Measurements from ENCODE around the gene PCDHGA11. TPM values are rescaled to one million over a fixed set of nuclear protein-coding genes. Genes with fewer than 3 reads are reported as not detected.
A peak's percentile ranks its signal among the peaks of the same experiment; 100 is the strongest.
"Not testable (repeated sequence)": the region's sequence is repeated elsewhere in the genome, so short reads cannot be mapped to it uniquely, and the experiment has no call there.

PCDHGA11 gene
- total RNA-seq, 1 experiment from 2014 or later = 0.66 TPM

- ChIA-PET POLR2A (ENCODE audit: unreplicated experiment) (no interaction called here), CTCF (no interaction called here)
- no peak for ATAC-seq
- H2AFZ ChIP-seq (ENCODE audit: low read length) = no peak overlapping the region
- no peaks in the 10 kb centered on the region for H3K4me1 ChIP-seq (ENCODE audit: insufficient read depth, low read length)
- H4K20me1 ChIP-seq (ENCODE audit: low read length) = no peaks in the 10 kb centered on the region
- no peaks in the 10 kb centered on the region for H3K9me2 ChIP-seq (replicated peaks; ENCODE audit: low read length)
- no peak overlapping the region for H3K9ac ChIP-seq (ENCODE audit: low read length)
- H3K36me3 ChIP-seq (ENCODE audit: low read depth, low read length) = no peaks in the 10 kb centered on the region
- 0 out of 2 replicates have a peak, but pooled peaks cover 6% of the 10 kb centered on the region for H3K9me3 ChIP-seq (ENCODE audit: low read length)
- no peaks in the 10 kb centered on the region for H3F3A ChIP-seq (ENCODE audit: low read length, unreplicated experiment)
- H3K4me3 ChIP-seq (ENCODE audit: low read length) = no peak overlapping the region
- no peaks in the 10 kb centered on the region for H3K27me3 ChIP-seq (ENCODE audit: low read length)
- no peak overlapping the region for H3K27ac ChIP-seq (ENCODE audit: low read length)
- no peak for DNase-seq
- intact Hi-C loops (cut with micrococcal nuclease) = no loop called here
- no peak overlapping the region for H3K4me2 ChIP-seq (ENCODE audit: low read length)
- H3K79me2 ChIP-seq (ENCODE audit: low read length) = no peaks in the 10 kb centered on the region
- TF ChIP-seq CTCF (conservative IDR thresholded peaks at IDR 0.05; ENCODE audit: low read depth, low read length) (no peak), EZH2 (IDR thresholded peaks at IDR 0.05; ENCODE audit: low read length, unreplicated experiment) (no peak), EZH2phosphoT487 (IDR thresholded peaks at IDR 0.05; ENCODE audit: borderline replicate concordance, low read length) (no peak)
- no TSS peak for BruUV-seq (replicated peaks)
Measured at GRCh38 chr5:141393267-141393666, 27.6 kb upstream of the PCDHGA11 start.

GRCh38 chr5:141394401-141395187 is 26.3 kb upstream of the PCDHGA11 start:
- BruUV-seq (replicated peaks); POLR2A ChIA-PET (ENCODE audit: unreplicated experiment); H3K36me3 ChIP-seq (ENCODE audit: low read depth, low read length); H3K79me2 ChIP-seq (ENCODE audit: low read length); ATAC-seq; H3K9me3 ChIP-seq (ENCODE audit: low read length); H2AFZ ChIP-seq (ENCODE audit: low read length); H3F3A ChIP-seq (ENCODE audit: low read length, unreplicated experiment); H3K9me2 ChIP-seq (replicated peaks; ENCODE audit: low read length); H3K27me3 ChIP-seq (ENCODE audit: low read length); H3K4me2 ChIP-seq (ENCODE audit: low read length); H3K4me3 ChIP-seq (ENCODE audit: low read length); H3K4me1 ChIP-seq (ENCODE audit: insufficient read depth, low read length); CTCF ChIA-PET; H4K20me1 ChIP-seq (ENCODE audit: low read length); H3K27ac ChIP-seq (ENCODE audit: low read length); DNase-seq; H3K9ac ChIP-seq (ENCODE audit: low read length): not testable (repeated sequence)
- intact Hi-C loops (cut with micrococcal nuclease) = loop anchor here (5.0 kb wide), 1 partner anchor 113 kb away; no protein-coding TSS in a partner anchor

- TSS peak; percentile 66 for BruUV-seq (replicated peaks)
- H4K20me1 ChIP-seq (ENCODE audit: low read length); H3K79me2 ChIP-seq (ENCODE audit: low read length); H3K9me3 ChIP-seq (ENCODE audit: low read length); H3K27ac ChIP-seq (ENCODE audit: low read length); H3K4me1 ChIP-seq (ENCODE audit: insufficient read depth, low read length); H3F3A ChIP-seq (ENCODE audit: low read length, unreplicated experiment); H3K36me3 ChIP-seq (ENCODE audit: low read depth, low read length); H3K27me3 ChIP-seq (ENCODE audit: low read length); H3K9me2 ChIP-seq (replicated peaks; ENCODE audit: low read length): not testable (repeated sequence)
- peak within 1 kb of the TSS; percentile 59 for H3K9ac ChIP-seq (ENCODE audit: low read length)
- H3K4me2 ChIP-seq (ENCODE audit: low read length) = peak within 1 kb of the TSS; percentile 70
- TF ChIP-seq CTCF (conservative IDR thresholded peaks at IDR 0.05; ENCODE audit: low read depth, low read length) = peak; percentile 65
- peak within 1 kb of the TSS; percentile 64 for H3K4me3 ChIP-seq (ENCODE audit: low read length)
- intact Hi-C loops (cut with micrococcal nuclease) = loop anchor here (1.0 to 5.0 kb wide), 5 partner anchors 33 to 166 kb away; partner anchors contain the start of gene PCDHGA5
- CTCF ChIA-PET = interaction anchor here (0.6 to 2.4 kb wide), 5 partner anchors 19 to 163 kb away, joined by 3 to 8 read pairs (median 4); partner anchors contain the start of gene PCDHGA5
- POLR2A ChIA-PET (ENCODE audit: unreplicated experiment) = interaction anchor here (0.7 kb wide), 1 partner anchor 166 kb away, joined by 5 read pairs; no protein-coding TSS in a partner anchor
- peak within 1 kb of the TSS; percentile 73; the same call in 1 of the 2 replicates for H2AFZ ChIP-seq (ENCODE audit: low read length)
- ATAC-seq = peak; percentile 98
- DNase-seq = peak; percentile 68
Measured at GRCh38 chr5:141397756-141398551, 22.9 kb upstream of the PCDHGA11 start, which contains the start of gene PCDHGB5. PCDHGB5 (plus strand) TSS chr5:141397947; CDS start chr5:141398128, 181 bp downstream.

Measured in PC-3 (cell line).